ENCODE measurements around the gene IL4. TPM values are rescaled to one million over a fixed set of nuclear protein-coding genes. Genes with fewer than 3 reads are reported as not detected.

Gene IL4
- total RNA-seq, 1 donor = 0.36 TPM

GRCh38 chr5:132648355-132648754 lies 25.4 kb upstream of the IL4 start:
- no peak for DNase-seq (ENCODE audit: low read depth)
- TF ChIP-seq CTCF (IDR thresholded peaks at IDR 0.05; ENCODE audit: insufficient read depth, low read length) = no peak

GRCh38 chr5:132651838-132652469 lies 21.8 kb upstream of the IL4 start:
- H3K4me3 ChIP-seq (ENCODE audit: low read depth, low read length) = no peak overlapping the region
- DNase-seq (ENCODE audit: low read depth) = no peak
- TF ChIP-seq CTCF (IDR thresholded peaks at IDR 0.05; ENCODE audit: insufficient read depth, low read length) = no peak

More at GRCh38 chr5:132648355-132648754, 25.4 kb upstream of the IL4 start:
- no peak overlapping the region for H3K4me3 ChIP-seq (ENCODE audit: low read depth, low read length)

- H3K4me3 ChIP-seq (ENCODE audit: low read depth, low read length) = no peak overlapping the region
- TF ChIP-seq CTCF (IDR thresholded peaks at IDR 0.05; ENCODE audit: insufficient read depth, low read length) = peak; percentile 2
- peak; percentile 28 for DNase-seq (ENCODE audit: low read depth)
Measured at GRCh38 chr5:132653716-132654115, 20.1 kb upstream of the IL4 start.

- TF ChIP-seq CTCF (IDR thresholded peaks at IDR 0.05; ENCODE audit: insufficient read depth, low read length) = peak; percentile 8
- H3K4me3 ChIP-seq (ENCODE audit: low read depth, low read length) = peak overlapping the region; percentile 56
- peak; percentile 22 for DNase-seq (ENCODE audit: low read depth)
Measured at GRCh38 chr5:132655821-132656773, 17.7 kb upstream of the IL4 start.

- no peak for TF ChIP-seq CTCF (IDR thresholded peaks at IDR 0.05; ENCODE audit: insufficient read depth, low read length)
- DNase-seq (ENCODE audit: low read depth) = no peak
- peak overlapping the region; percentile 56 for H3K4me3 ChIP-seq (ENCODE audit: low read depth, low read length)
Measured at GRCh38 chr5:132656774-132657355, 16.9 kb upstream of the IL4 start.

- no peak for TF ChIP-seq CTCF (IDR thresholded peaks at IDR 0.05; ENCODE audit: insufficient read depth, low read length)
- DNase-seq (ENCODE audit: low read depth) = no peak
- no peak within 1 kb of the TSS for H3K4me3 ChIP-seq (ENCODE audit: low read depth, low read length)
Measured at GRCh38 chr5:132657676-132658380, 16.0 kb upstream of the IL4 start, which contains the start of gene IL13. Gene IL13 (plus strand): TSS chr5:132658173. CDS start chr5:132658187, 14 bp downstream.
